Hepatic stellate cell (primary cell): ENCODE measurements around the gene TGM1.

Experiments
- DNase-seq: peaks from one replicate; pipeline ENCODE4 v3.0.0; 2011; ENCODE audit warnings: low spot score

TGM1 gene

DNA sequence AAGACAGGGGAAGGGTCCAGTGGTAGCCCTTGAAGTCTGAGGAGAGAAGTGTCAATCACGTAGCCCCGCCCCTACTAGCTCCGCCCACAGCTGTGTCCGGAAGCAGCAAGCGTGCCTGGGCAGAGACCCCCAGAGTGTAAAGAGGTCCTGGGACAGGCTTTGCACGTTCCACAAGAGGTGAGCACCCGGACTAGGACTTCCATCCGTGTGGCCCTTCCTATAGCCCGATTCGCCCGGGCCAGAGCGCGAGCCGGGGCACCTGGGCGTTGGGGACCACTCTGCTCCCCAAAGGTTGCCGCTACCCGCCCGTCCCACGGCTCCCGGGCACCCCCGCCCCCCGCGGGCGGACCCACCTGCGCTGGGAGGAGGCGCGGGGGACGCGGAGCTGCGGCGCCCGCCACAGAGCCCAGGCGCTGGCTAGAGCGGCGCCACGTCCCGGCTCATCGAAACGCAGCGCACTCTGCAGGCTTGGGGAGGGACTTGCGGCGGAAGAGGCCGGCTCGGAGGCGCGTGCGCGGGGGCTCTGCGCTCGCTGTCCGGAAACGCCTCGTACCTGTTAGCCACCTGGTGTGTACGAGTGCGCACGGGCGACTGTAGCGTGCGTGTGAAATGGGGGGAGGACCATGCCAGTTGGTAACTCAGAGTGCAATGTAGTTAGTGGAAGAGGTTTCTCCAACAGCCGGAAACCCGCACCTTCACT, 8.3 kb upstream of the TGM1 start, which contains the start of gene RABGGTA:
Gene RABGGTA (minus strand): TSS at position 464 of the 700 bp plus-strand sequence. CDS start 482 bp downstream, outside the sequence.
- DNase-seq: peak; percentile 96

GRCh38 chr14:24270537-24271133, 7.7 kb upstream of the TGM1 start:
- DNase-seq: no peak

- DNase-seq: no peak
Measured at GRCh38 chr14:24269910-24270536, 7.0 kb upstream of the TGM1 start.

GRCh38 chr14:24269368-24269767, 6.4 kb upstream of the TGM1 start:
- no peak for DNase-seq

DNA sequence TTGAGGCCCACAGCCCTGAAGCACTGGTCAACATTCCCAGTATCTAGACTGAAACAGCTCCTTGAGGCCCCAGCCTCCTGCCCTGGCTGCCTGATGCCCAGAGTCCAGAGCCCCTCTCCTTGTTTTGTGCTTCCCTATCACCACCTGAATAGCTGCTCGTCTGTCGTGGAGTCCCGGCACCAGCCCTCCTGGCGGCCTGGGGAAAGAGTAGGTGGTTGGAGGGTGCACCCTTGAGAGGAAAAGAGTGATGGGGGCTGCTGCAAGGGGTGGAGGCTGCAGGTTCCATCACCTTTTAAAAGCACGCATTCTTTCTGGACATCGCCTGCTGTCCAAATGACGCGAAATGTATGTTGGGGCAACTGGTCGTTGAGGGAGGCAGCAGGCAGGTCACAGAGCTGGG, 5.2 kb upstream of the TGM1 start:
- DNase-seq: no peak

DNA sequence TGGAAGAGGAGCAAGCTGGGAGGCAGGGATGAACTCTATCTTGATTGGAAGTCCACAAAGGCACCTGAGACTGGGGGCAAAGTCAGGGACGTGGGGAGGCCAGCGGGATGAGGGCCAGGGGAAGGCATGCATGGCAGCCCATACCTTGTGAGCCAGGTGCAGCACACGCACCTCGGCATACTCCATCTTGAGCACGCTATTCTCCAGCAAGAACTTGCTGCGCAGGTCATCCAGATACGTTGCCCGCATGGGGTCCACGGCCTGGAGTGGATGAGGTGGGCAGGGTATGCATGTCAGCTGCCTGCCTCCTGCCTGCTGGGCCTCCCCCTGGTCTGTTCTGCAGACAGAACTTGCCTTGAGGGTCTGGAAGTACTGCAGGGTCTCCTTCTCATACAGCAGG, 4.5 kb upstream of the TGM1 start:
- DNase-seq: no peak

DNA sequence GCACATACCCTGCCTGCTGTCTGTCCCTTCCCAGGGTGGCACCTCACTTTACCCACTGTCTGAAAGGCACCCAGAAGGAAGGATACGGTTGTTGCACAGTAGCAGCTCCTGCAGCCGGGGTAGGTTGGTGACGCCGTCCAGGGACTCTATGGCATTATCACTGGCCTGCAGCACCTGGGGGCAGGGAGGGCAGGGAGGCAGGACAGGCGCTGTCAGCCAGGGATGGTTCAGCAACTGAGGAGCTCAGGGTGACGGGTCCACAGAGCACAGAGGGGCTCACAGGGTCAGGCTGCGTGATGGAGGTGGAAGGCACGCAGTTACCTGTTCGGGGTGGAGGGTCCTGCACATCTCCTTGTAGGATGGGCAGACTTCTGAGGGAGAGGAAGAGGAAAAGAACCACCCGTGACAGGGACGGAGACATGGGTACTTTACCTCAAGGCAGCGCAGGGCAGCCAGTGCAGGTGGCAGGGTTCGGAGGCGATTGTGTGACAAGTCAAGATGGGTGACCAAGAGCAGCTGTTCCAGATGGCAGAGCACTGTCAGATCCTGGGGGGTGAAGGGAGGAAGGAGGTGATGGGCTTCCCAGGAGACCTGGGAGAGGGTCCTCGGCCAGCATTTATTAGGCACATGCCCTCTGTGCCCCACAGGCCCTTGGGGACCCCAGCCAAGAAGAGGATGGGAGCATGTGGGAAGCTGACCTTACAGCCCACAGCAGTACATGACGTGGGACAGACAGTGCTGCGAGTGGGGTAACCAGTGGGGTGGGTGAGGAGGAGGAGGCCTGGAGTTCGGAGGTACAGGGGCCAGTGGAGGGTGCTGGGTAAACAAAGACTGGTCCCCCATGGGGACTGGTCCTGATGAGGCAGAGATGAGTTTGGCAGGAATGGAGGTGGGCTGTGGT, 3.6 kb upstream of the TGM1 start:
- DNase-seq: no peak

DNA sequence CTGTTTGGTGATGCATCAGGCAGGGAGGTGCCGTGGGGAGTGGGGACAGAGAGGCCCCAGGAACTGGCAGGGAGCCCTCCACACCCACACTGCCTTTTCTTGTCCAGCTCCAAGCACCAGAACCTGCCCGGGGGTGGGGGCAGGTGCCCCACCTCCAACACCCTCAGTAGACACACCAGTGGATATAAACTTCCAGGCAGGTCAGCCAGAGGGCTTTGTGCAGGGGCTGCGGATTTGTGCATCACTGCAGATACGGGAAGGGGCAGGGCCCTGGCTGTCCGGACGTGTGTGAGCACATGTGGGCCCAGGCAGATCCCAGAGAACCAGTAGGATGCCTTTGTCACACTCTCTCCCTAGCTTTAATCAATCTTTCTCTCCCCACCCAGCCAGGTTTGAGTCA, 1.3 kb upstream of the TGM1 start:
- no peak for DNase-seq

DNA sequence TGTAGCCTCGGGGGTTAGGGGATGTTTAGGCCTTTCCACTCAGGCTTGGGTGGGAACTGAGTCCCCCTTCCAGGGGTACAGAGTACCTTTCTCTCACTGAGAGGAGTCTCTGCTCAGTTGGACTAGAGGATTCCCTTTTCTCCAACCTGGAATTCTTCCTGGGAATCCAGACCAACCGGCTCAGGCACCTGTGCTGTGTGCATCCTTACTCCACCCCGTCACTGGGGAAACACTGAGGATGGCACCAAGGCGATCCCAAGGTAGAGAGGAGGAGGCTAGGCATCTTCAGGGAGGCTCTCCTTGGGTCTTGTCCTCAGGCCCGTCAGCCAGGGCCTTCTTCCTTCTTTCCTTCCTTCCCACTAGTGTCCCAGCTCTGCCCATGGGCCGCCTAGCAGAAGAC, 871 bp upstream of the TGM1 start:
- DNase-seq: no peak

- no peak for DNase-seq
Measured at GRCh38 chr14:24261969-24262327, 1.0 kb downstream of the TGM1 start.

- DNase-seq: no peak
Measured at GRCh38 chr14:24261256-24261968, 1.6 kb downstream of the TGM1 start.

DNA sequence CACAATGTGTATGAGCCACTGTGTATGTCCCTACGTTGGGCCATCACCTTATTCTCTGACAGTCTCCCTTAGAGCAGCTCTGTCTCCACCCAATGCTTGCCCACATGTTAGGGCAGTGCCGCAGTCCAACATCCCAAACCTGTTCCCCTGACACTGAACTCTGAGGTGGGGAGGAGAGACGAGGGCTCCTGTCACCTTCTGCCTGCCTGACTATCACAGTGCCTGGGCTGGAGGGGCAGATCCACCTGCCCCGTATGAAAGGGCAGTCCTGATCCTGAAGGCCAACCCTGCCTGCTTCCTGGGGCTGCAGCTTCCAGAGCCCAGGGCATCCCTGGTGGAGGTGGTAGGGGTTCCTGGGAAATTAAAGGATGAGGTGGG, 2.2 kb downstream of the TGM1 start:
- no peak for DNase-seq

DNA sequence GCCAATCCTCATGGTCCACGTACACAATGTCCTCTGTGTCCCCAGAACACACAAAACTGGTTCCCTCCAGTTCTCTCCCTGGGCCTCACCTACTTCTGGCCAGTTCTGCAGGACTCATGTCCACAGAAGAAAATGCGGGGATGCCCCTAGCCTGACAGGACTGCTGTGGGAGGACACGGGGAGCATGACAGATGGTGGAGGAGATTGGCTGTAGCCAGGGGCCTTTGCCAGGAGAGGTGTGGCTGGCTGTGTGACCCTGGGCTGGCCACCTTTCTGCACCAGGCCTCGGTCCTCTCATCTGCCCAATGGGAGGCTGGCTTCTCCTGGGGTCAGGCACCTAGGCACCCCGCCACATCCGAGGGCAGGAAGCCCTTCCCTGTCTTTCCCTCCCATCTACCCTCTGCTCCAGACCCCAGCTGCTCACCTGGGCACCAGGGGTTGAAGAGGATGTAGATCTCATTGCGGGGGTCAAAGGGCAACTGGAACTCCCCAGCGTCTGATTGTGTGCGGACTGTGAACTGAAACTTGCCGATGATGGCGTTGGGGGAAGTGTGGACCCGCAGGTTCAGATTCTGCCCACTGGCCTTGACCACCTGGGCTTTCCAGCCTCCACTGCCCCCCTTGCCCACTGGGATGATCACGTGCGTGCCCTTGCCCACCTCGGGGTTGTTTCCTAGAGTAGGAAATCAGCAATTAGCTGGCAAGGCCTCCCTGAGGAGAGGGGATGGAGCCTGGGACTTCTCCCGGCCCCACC, 2.8 kb downstream of the TGM1 start:
- DNase-seq: no peak

GRCh38 chr14:24259282-24260025, 3.5 kb downstream of the TGM1 start:
- DNase-seq: peak; percentile 80

- DNase-seq: no peak
Measured at GRCh38 chr14:24258548-24259265, 4.3 kb downstream of the TGM1 start.

DNA sequence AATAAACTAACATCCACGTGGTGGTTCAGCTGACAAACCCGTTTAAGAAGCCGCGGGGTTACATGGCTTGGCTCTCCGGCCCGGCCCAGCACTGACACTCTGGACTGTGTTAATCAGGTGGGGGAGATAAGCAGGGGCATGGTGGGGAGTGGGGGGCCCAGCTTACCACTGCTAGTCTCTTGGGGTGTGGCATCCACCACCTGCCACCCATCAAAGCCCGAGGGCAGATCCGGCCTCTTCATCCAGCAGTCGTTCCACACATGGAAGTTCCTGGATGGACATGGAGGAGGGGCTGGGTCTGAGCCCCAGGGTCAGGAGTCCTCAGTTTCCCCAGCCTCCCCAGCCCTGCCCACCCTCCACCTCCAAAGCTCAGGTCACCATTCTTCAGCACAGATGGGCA, 4.9 kb downstream of the TGM1 start:
- DNase-seq: no peak

- DNase-seq: peak; percentile 40
Measured at GRCh38 chr14:24256960-24257359, 6.0 kb downstream of the TGM1 start.

DNA sequence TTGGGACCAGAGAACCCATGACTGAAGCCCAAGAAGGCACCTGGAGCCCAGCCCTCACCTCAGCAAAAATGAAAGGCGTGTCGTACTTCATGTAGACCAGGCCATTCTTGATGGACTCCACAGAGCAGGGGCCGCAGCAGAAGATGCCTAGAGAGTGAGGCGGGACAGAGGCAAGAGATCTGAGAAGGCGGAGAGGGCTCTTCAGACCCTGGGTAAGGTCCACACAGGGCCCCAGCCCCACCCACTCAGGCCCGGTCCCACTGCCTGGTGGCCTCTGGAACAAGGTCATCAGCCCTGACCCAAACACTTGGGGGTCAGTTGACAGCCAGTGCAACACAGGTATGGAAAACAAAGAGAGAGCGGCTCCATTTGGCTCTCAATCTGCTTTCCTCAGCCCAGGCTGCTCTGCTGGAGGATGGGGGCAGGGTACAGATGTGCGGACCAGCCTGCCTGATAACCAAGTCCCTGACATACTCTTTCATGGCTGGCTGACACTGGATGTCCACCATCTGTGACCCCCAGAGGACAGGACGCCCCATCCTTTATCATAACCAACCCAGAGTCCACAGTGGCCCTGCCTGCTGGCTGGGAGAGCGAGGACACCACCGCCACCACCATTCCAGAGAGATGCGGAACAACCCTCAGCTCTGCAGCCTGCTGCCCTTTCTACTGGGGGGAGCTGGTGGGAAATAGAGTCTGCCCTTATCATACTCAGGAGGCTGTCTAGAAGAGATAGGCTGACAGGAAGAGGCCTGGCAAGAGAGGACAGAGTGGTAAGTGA, 6.9 kb downstream of the TGM1 start:
- DNase-seq: no peak

DNA sequence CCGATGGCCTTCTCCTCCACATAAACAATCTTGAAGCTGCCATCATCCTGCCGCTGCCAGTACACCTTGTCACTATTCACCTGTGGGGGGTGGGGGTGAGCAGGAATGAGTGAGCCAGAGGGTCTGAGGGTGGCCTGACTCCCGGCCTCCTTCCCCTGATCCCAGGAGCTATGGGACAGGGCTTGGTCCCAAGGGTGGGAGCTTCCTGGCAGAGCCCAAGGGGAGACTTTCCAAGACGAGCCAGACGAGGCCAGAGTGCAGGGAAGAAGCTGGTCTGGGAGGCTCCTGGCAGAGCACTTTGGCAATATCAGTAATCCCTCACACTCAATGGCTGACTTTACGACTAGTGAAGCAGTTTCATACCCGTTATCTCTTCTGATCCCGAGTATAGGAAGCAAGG, 7.5 kb downstream of the TGM1 start:
- DNase-seq: no peak
